HCT116 (cell line): Measurements from ENCODE around the gene AMOTL1.

Experiments
- POLR2A ChIP-seq: IDR thresholded peaks from 2 replicates; pipeline ENCODE4 v1.7.0; 2011; ENCODE audit warnings: borderline replicate concordance; ENCODE audit not compliant: insufficient read depth, insufficient read length; ENCODE audit errors: extremely low read depth
- POLR2AphosphoS5 ChIP-seq: IDR thresholded peaks from 2 replicates; pipeline ENCODE4 v1.6.1; 2011; ENCODE audit warnings: mild to moderate bottlenecking, low read depth, low read length, moderate library complexity
- ZNF274 ChIP-seq: fragments of 200-500 bp; sonication (Bioruptor generic); IDR thresholded peaks from 2 replicates; pipeline ENCODE4 v1.6.1; 2014; ENCODE audit warnings: mild to moderate bottlenecking, low read depth, low read length, inconsistent platforms
- TF ChIP-seq, protein P1 (sequence below), 3 experiments: fragments of 200-600 bp in 1 of 3; sonication (generic) in 1 of 3; IDR thresholded peaks in 2 of 3; conservative IDR thresholded peaks in 1 of 3; 2 replicates each; pipeline ENCODE4 v1.5.1; 2012 to 2017; ENCODE audit warnings: low read depth in 2 of 3, low read length in 2 of 3, antibody characterized with exemption in 1 of 3, borderline replicate concordance in 1 of 3, control low read depth in 1 of 3, mild to moderate bottlenecking in 1 of 3, mixed read lengths in 1 of 3, mixed run types in 1 of 3, moderate library complexity in 1 of 3; ENCODE audit not compliant: insufficient read depth in 1 of 3
- TF ChIP-seq, protein P2 (sequence below): IDR thresholded peaks from 2 replicates; pipeline ENCODE4 v1.6.1; 2012; ENCODE audit warnings: low read depth

DNA sequence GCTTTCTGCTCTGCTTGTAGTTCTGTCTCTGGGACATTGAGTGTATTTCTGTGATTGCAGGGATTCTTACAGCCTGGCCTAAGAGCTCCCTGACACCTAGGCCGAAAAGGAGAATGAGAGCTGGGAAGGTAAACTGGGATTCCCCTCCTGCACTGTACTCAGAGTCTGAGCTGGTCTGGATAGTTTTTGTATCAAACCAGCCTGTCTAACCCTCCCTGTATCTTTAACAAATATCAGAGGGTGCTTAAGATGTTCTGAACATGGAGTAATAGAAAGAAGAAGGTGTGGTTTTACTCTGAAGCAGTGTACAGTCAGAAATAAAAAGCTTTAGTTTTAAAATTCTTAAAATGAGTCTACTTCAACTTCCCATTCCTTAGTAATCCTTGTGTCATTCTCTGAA, 57.3 kb downstream of the AMOTL1 start:
- TF ChIP-seq POLR2AphosphoS5: no peak
- TF ChIP-seq, protein P1, sequence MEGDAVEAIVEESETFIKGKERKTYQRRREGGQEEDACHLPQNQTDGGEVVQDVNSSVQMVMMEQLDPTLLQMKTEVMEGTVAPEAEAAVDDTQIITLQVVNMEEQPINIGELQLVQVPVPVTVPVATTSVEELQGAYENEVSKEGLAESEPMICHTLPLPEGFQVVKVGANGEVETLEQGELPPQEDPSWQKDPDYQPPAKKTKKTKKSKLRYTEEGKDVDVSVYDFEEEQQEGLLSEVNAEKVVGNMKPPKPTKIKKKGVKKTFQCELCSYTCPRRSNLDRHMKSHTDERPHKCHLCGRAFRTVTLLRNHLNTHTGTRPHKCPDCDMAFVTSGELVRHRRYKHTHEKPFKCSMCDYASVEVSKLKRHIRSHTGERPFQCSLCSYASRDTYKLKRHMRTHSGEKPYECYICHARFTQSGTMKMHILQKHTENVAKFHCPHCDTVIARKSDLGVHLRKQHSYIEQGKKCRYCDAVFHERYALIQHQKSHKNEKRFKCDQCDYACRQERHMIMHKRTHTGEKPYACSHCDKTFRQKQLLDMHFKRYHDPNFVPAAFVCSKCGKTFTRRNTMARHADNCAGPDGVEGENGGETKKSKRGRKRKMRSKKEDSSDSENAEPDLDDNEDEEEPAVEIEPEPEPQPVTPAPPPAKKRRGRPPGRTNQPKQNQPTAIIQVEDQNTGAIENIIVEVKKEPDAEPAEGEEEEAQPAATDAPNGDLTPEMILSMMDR (IDR thresholded peaks at IDR 0.05 in 2 of 3, conservative IDR thresholded peaks at IDR 0.05 in 1 of 3; ENCODE audit: borderline replicate concordance in 1 of 3, insufficient read depth in 1 of 3, low read depth in 2 of 3, low read length in 2 of 3): no peak
- TF ChIP-seq ZNF274: no peak
- TF ChIP-seq, protein P2, sequence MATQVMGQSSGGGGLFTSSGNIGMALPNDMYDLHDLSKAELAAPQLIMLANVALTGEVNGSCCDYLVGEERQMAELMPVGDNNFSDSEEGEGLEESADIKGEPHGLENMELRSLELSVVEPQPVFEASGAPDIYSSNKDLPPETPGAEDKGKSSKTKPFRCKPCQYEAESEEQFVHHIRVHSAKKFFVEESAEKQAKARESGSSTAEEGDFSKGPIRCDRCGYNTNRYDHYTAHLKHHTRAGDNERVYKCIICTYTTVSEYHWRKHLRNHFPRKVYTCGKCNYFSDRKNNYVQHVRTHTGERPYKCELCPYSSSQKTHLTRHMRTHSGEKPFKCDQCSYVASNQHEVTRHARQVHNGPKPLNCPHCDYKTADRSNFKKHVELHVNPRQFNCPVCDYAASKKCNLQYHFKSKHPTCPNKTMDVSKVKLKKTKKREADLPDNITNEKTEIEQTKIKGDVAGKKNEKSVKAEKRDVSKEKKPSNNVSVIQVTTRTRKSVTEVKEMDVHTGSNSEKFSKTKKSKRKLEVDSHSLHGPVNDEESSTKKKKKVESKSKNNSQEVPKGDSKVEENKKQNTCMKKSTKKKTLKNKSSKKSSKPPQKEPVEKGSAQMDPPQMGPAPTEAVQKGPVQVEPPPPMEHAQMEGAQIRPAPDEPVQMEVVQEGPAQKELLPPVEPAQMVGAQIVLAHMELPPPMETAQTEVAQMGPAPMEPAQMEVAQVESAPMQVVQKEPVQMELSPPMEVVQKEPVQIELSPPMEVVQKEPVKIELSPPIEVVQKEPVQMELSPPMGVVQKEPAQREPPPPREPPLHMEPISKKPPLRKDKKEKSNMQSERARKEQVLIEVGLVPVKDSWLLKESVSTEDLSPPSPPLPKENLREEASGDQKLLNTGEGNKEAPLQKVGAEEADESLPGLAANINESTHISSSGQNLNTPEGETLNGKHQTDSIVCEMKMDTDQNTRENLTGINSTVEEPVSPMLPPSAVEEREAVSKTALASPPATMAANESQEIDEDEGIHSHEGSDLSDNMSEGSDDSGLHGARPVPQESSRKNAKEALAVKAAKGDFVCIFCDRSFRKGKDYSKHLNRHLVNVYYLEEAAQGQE: no peak
- no peak for TF ChIP-seq POLR2A
